Endodermal cell (in vitro differentiated cells): ENCODE measurements around the gene TESPA1. TPM values are rescaled to one million over a fixed set of nuclear protein-coding genes. Genes with fewer than 3 reads are reported as not detected.

Experiments used
- DNase-seq: peaks from one replicate; pipeline ENCODE4 v3.0.0-alpha.2; 2017
- H3K27ac ChIP-seq: 2 replicates; pipeline ENCODE4 v1.5.1; 2013; ENCODE audit warnings: mild to moderate bottlenecking, low read depth, low read length, moderate library complexity
- H3K27me3 ChIP-seq: 2 replicates; pipeline ENCODE4 v1.6.1; 2013; ENCODE audit warnings: mild to moderate bottlenecking, low read length, moderate library complexity; ENCODE audit not compliant: insufficient read depth, control insufficient read depth, poor library complexity, severe bottlenecking
- H3K36me3 ChIP-seq: 2 replicates; pipeline ENCODE4 v1.7.0; 2013; ENCODE audit warnings: mild to moderate bottlenecking, low read length, moderate library complexity; ENCODE audit not compliant: control insufficient read depth, insufficient read depth
- H3K4me1 ChIP-seq: one replicate; pipeline ENCODE4 v1.7.0; 2013; ENCODE audit warnings: low read length; ENCODE audit not compliant: control insufficient read depth, insufficient read depth
- H3K4me3 ChIP-seq: 2 replicates; pipeline ENCODE4 v1.5.1; 2013; ENCODE audit warnings: mild to moderate bottlenecking, low read length, moderate library complexity
- H3K9ac ChIP-seq: 2 replicates; pipeline ENCODE4 v1.6.1; 2013; ENCODE audit warnings: mild to moderate bottlenecking, low read length, moderate library complexity; ENCODE audit not compliant: poor library complexity, severe bottlenecking; ENCODE audit errors: extremely low read depth
- H3K9me3 ChIP-seq: 2 replicates; pipeline ENCODE4 v1.6.1; 2013; ENCODE audit warnings: mild to moderate bottlenecking, low read length, moderate library complexity; ENCODE audit not compliant: control insufficient read depth
- H3K27ac Mint-ChIP-seq: 2 replicates; pipeline ENCODE4 v1.8.0; 2020; ENCODE audit warnings: mixed read lengths
- H3K27me3 Mint-ChIP-seq: 2 replicates; pipeline ENCODE4 v1.8.0; 2021; ENCODE audit warnings: mild to moderate bottlenecking, mixed read lengths; ENCODE audit not compliant: insufficient read depth
- H3K36me3 Mint-ChIP-seq: 2 replicates; pipeline ENCODE4 v1.8.0; 2020; ENCODE audit warnings: low read depth, mixed read lengths
- H3K4me1 Mint-ChIP-seq: 2 replicates; pipeline ENCODE4 v1.8.0; 2020; ENCODE audit warnings: mixed read lengths
- H3K4me3 Mint-ChIP-seq: 2 replicates; pipeline ENCODE4 v1.8.0; 2020; ENCODE audit warnings: mild to moderate bottlenecking, moderate library complexity, mixed read lengths
- H3K9me3 Mint-ChIP-seq: 2 replicates; pipeline ENCODE4 v1.8.0; 2020; ENCODE audit warnings: mild to moderate bottlenecking, mixed read lengths
- CTCF ChIP-seq: fragments of 200-600 bp; sonication (generic); conservative IDR thresholded peaks from 2 replicates; pipeline ENCODE4 v1.5.0; 2021; ENCODE audit warnings: antibody characterized with exemption, mild to moderate bottlenecking
- WGBS, 2 experiments: methylation state at CpG; one replicate each; pipeline versions ENCODE4 v1.1.5 to v1.1.7; 2013; ENCODE audit warnings: missing lambda C conversion rate in 2 of 2, mixed read lengths in 1 of 2; ENCODE audit not compliant: insufficient coverage in 1 of 2, insufficient read length in 1 of 2; 5-methylcytosine and 5-hydroxymethylcytosine counted together
- total RNA-seq, 2 donors: library from RNA; stranded (reverse); fragmentation: NEBNext Ultra II Directional in 1 of 2; extraction: Animal tissue kit (Norgen Biotek cat#: 25700) in 1 of 2; gene quantifications; 2 replicates in 1 of 2; 3 replicates in 1 of 2; pipeline ENCODE4 v1.2.1, GENCODE V29; 2021

TESPA1 gene
- total RNA-seq, 2 donors from 2014 or later: not detected

GRCh38 chr12:54940727-54941315 lies 43.7 kb downstream of the TESPA1 start:
- Mint-ChIP-seq H3K4me3 (no peak overlapping the region), H3K9me3 (no peaks in the 10 kb centered on the region), H3K27me3 (no peaks in the 10 kb centered on the region), H3K4me1 (peaks cover 19% of the 10 kb centered on the region), H3K36me3 (peaks cover 11% of the 10 kb centered on the region), H3K27ac (no peak overlapping the region)
- H3K27me3 ChIP-seq: no peaks in the 10 kb centered on the region
- H3K36me3 ChIP-seq: peaks cover 8% of the 10 kb centered on the region
- no peak for DNase-seq
- TF ChIP-seq CTCF: no peak
- 87 to 91% methylated on average over 4 to 6 of the region's 6 CpGs for WGBS, 2 experiments
- no peak overlapping the region for H3K27ac ChIP-seq
- H3K9me3 ChIP-seq: peaks cover 13% of the 10 kb centered on the region
- peaks cover 7% of the 10 kb centered on the region for H3K4me1 ChIP-seq
- no peak overlapping the region for H3K9ac ChIP-seq
- no peak overlapping the region for H3K4me3 ChIP-seq

- Mint-ChIP-seq H3K36me3 (peaks cover 24% of the 10 kb centered on the region), H3K4me1 (peaks cover 19% of the 10 kb centered on the region), H3K27ac (no peak overlapping the region), H3K4me3 (no peak overlapping the region), H3K27me3 (no peaks in the 10 kb centered on the region), H3K9me3 (peaks cover 3% of the 10 kb centered on the region)
- Histone ChIP-seq H3K4me1 (peaks cover 12% of the 10 kb centered on the region), H3K36me3 (peaks cover 19% of the 10 kb centered on the region), H3K4me3 (no peak overlapping the region), H3K27me3 (no peaks in the 10 kb centered on the region), H3K9me3 (peaks cover 15% of the 10 kb centered on the region), H3K9ac (no peak overlapping the region), H3K27ac (no peak overlapping the region)
- 93 to 100% methylated on average over 1 to 2 of the region's 2 CpGs for WGBS, 2 experiments
- no peak for DNase-seq
- TF ChIP-seq CTCF: no peak
Measured at GRCh38 chr12:54937929-54938328, 46.6 kb downstream of the TESPA1 start.

- Mint-ChIP-seq H3K36me3 (peaks cover 30% of the 10 kb centered on the region), H3K27me3 (no peaks in the 10 kb centered on the region), H3K9me3 (peaks cover 4% of the 10 kb centered on the region), H3K4me3 (no peak overlapping the region), H3K4me1 (peaks cover 16% of the 10 kb centered on the region), H3K27ac (no peak overlapping the region)
- no peaks in the 10 kb centered on the region for H3K27me3 ChIP-seq
- DNase-seq: no peak
- no peak for TF ChIP-seq CTCF
- H3K27ac ChIP-seq: no peak overlapping the region
- H3K4me3 ChIP-seq: no peak overlapping the region
- H3K36me3 ChIP-seq: peaks cover 23% of the 10 kb centered on the region
- H3K4me1 ChIP-seq: peaks cover 15% of the 10 kb centered on the region
- no peak overlapping the region for H3K9ac ChIP-seq
- H3K9me3 ChIP-seq: peaks cover 21% of the 10 kb centered on the region
Measured at GRCh38 chr12:54937376-54937775, 47.2 kb downstream of the TESPA1 start.
